ENCODE measurements around the gene GPR39.
"Not testable (repeated sequence)": the region's sequence is repeated elsewhere in the genome, so short reads cannot be mapped to it uniquely, and the experiment has no call there.

The GPR39 gene

GRCh38 chr2:132503701-132504100 lies 87.1 kb downstream of the GPR39 start:
- DNase-seq: no peak

GRCh38 chr2:132515010-132515409 lies 98.4 kb downstream of the GPR39 start:
- DNase-seq: no peak

- DNase-seq: no peak
These were observed 100.8 kb downstream of the GPR39 start for GRCh38 chr2:132517386-132517785.

- no peak for DNase-seq
These were observed 101.7 kb downstream of the GPR39 start for GRCh38 chr2:132518302-132518701.

- DNase-seq: no peak
These were observed 103.0 kb downstream of the GPR39 start for GRCh38 chr2:132519566-132519965.

- DNase-seq: no peak
These were observed 104.7 kb downstream of the GPR39 start for GRCh38 chr2:132521341-132521740.

- DNase-seq: no peak
These were observed 106.3 kb downstream of the GPR39 start for GRCh38 chr2:132522901-132523300.

GRCh38 chr2:132537061-132537460 lies 120.5 kb downstream of the GPR39 start:
- DNase-seq: not testable (repeated sequence)

GRCh38 chr2:132538331-132538855 lies 121.8 kb downstream of the GPR39 start:
- no peak for DNase-seq

GRCh38 chr2:132540166-132540565 lies 123.6 kb downstream of the GPR39 start:
- no peak for DNase-seq

GRCh38 chr2:132542953-132543569 lies 126.5 kb downstream of the GPR39 start:
- DNase-seq: no peak

GRCh38 chr2:132544006-132544630 lies 127.5 kb downstream of the GPR39 start:
- DNase-seq: no peak

GRCh38 chr2:132547090-132547687 lies 130.6 kb downstream of the GPR39 start:
- DNase-seq: peak; percentile 3 to 4

GRCh38 chr2:132549935-132550670 lies 133.5 kb downstream of the GPR39 start:
- no peak for DNase-seq

GRCh38 chr2:132550946-132551345 lies 134.3 kb downstream of the GPR39 start:
- no peak for DNase-seq

GRCh38 chr2:132557694-132558093 lies 141.1 kb downstream of the GPR39 start:
- DNase-seq: no peak

GRCh38 chr2:132559326-132559725 lies 142.7 kb downstream of the GPR39 start:
- DNase-seq: no peak

GRCh38 chr2:132559921-132560320 lies 143.3 kb downstream of the GPR39 start:
- no peak for DNase-seq

GRCh38 chr2:132560562-132560961 lies 144.0 kb downstream of the GPR39 start:
- DNase-seq: no peak

- no peak for DNase-seq
These were observed 145.6 kb downstream of the GPR39 start for GRCh38 chr2:132562245-132562644.

- no peak for DNase-seq
These were observed 147.5 kb downstream of the GPR39 start for GRCh38 chr2:132564065-132564464.

GRCh38 chr2:132566379-132566778 lies 149.8 kb downstream of the GPR39 start:
- no peak for DNase-seq

GRCh38 chr2:132567682-132568081 lies 151.1 kb downstream of the GPR39 start:
- DNase-seq: no peak

GRCh38 chr2:132568656-132569055 lies 152.1 kb downstream of the GPR39 start:
- DNase-seq: no peak
